Activated CD8-positive, alpha-beta memory T cell treated with anti-CD3 and anti-CD28 coated beads for 1 hour (primary cell): ENCODE results near the gene PANK1.
"Not testable (repeated sequence)": the region's sequence is repeated elsewhere in the genome, so short reads cannot be mapped to it uniquely, and the experiment has no call there.

Experiments
- DNase-seq, 2 donors: peaks; one replicate each; pipeline ENCODE4 v3.0.0-alpha.2; 2020; ENCODE audit warnings: low read depth in 1 of 2; ENCODE audit errors: extremely low read depth in 1 of 2

PANK1 gene

DNA sequence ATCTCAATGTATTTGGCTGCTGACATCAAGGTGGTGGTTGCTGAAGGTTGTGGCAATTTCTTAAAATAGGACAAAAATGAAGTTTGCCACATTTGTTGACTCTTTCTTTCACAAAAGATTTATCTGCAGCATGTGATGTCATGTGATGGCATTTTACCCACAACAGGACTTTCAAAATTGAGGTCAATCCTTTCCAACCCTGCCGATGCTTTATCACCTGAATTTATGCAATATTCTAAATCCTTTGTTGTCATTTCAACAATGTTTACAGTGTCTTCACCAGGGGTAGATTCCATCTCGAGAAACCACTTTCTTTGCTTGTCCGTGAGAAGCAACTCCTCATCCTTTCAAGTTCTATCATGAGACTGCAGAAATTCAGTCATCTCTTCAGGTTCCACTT, 69.0 kb downstream of the PANK1 start:
- no peak for DNase-seq

DNA sequence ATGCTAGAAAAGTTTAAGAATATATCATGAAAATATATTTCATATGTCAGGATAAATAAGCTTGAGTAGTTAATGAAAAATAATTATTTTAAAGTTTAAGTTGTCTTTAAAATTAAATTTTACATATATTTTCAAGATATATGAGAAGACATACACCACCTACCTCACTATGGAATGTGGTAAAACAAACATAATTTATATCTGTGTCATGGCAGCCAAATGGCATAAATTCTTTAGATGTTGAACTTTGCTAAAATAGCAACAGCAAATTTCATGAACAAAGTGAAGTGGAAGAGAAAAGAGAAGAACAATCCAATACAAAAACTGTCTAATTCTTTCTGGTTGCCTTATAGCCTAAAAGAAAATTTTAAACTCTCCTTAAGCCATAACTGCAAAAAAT, 70.0 kb downstream of the PANK1 start:
- DNase-seq: no peak

DNA sequence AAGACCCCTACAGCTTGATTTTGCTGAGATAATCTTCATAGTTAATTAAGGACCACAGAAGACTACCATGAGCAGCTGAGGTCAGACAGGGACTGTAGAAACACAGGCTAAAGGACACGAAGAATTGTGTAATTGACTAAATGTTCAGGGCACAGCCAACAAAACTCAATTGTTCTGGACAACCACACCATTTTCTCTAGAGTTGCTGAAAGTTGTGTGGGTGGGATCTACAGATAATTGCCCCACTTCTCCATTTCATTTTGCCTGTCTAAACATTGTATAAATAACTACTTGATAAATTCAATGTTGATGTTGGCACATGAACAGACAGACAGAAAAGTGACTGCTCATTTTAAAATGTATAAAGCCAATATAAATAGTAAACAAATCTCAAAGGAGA, 70.7 kb downstream of the PANK1 start:
- no peak for DNase-seq

DNA sequence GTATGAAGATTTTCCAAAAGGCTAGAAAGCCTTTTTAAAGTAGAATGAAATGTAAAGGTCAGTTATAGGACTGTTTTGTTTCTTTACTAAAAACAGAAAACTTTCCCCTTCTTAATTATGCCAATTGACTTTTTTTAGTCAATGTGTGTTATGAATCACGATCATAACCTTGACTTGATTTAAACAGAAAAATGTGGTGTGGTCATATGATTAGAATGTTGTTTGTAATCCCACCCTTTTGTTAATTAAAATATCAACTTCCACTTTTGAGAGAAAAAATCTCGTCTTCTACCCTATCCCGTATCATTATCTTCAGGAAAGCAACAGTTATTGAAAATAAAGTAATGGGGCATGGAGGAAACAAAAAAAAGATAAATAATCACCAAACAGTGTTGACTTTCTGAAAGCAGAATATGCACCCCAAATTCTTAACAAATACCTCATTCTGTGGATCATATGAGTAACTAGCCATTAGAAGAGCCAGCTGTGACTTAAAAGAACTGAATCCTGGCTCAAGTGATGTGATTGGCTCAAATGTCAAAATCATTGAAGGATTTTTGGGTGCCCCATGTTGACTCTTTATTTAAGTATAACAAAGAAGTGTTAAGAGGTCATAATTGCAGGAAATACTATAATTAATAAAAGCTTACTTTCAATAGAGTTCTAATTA, 77.3 kb downstream of the PANK1 start:
- DNase-seq: no peak

DNA sequence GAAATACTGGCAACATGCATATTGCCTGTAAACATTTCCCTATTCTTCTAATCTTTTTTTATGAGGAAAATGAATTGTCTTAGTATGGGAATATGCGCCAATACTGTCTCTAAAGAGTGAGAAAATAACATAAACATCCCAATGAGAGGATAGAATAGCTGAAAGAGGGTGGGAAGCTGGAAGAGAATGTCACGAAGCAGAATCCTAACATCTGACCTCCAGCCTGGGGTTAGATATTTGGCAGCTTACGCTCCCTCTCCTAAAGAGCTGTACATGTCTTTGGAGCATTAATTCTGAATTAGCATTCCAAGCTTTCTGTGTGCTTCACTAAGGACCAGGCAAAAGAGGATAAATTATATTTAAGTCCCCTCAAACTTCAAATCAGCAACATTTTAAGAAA, 78.0 kb downstream of the PANK1 start:
- DNase-seq: no peak

DNA sequence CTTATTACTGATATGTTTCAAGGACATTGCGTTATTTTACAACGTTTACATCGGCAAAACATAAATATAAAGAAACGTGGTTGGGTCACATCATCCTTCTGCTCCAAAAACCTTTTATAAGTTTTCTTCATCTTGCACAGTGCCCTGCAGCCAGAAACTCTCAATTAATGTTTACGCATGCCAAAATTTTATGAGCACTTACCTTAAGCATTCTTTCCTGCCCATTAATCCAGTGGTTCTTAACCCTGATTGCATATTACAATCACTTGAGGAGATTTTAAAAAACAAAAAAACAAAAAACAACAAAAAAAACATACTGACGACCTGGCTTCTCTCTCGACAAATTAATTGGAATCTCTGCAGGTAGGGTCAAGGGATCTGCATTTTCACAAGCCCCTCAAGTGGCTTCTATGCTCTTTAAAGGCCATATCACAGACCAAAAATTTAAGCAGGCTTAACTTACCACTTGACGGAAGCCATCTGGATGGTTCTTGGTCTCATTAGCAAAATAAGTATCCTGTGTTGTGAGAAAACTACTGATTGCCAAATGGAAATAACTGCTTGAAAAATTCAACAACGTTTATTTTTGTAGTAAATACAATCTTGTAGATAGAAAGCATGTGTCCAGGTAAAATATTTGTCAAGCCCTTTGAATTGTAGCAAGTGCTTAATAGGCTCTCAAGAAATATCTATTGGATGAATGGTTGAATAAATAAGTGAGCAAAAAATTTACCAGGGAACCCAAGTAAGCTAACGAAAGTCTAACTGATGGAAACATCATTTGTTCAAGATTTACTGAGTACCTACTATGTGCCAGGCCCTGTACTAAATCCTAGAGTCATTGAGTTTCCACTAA, 78.7 kb downstream of the PANK1 start:
- no peak for DNase-seq

DNA sequence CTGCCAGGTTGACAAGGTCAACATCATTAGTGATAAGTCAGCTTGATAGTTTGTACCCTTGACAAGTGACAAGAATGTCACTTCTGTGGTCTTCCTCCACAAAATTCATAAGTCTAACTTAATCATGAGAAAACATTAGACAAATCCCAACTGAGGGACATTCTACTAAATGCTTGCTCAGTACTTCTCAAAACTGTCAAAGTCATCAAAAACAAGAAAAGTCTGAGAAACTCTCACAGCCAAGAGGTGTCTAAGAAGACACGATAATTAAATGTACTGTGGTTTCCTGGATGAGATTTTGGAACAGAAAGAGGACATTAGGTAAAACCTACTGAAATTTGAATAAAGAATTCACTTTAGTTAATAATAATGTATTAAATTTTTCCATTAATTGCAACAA, 79.9 kb downstream of the PANK1 start:
- no peak for DNase-seq

DNA sequence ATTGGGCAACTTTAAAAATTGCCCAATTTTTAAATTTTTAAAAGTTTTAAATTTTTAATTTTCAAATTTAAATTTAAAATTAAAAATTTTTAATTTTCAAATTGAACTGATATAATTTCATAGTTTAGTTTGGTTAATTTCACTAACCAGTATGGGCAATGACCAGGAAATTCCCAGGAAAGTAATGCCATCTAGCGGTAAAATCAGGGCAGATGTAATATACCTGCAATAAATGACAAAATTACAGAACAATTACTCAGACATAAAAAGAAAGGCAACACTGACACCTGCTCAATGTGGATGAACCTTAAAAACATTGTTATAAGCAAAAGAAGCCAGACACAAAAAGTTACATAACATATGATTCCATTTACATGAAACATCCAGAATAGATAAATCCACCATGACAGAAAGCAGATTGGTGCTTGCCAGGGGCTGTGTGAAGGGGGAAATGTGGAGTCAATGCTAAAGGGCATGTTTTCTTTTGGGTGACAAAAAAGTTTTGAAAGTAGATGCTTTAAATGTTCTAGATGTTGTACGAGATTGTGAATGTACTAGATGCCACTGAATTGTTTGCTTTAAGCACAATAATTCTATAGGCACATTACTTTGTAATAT, 81.1 kb downstream of the PANK1 start:
- no peak for DNase-seq

DNA sequence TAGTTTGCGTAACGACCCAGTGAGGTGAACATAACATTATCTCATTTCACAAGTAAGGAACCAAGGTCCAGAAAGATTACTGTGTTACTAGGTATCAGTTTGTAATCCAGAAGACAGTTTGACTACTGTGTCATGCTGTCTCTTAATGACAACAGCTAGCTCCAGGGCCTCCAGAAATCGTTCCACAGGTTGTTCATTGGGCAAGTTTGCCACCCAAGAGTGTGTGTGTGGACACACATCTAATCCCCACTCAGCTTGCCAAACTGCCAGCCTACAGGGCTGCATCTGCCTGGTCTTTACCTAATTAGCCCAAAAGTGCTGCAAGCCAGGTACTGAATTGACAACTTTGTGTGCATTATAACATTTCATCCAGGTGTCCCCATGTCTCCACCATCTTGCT, 81.7 kb downstream of the PANK1 start:
- no peak for DNase-seq

DNA sequence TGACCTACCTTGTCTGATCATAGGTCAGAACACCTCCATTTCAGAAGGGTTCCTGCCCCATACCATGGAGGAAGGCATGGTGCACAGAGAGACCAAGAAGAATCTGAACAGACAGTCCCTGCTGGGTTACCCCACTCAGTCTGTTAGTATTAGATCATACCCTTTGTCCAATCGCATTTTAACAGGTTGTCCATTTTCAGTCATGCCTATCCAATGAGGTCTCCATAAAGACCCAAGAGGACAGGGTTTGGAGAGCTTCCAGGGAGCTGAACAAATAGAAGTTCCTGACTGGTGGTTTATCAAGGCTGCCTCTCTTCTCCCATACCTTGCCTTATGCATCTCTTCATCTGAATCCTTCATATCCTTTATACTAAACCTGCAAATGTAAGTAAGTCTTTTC, 88.4 kb downstream of the PANK1 start:
- no peak for DNase-seq

DNA sequence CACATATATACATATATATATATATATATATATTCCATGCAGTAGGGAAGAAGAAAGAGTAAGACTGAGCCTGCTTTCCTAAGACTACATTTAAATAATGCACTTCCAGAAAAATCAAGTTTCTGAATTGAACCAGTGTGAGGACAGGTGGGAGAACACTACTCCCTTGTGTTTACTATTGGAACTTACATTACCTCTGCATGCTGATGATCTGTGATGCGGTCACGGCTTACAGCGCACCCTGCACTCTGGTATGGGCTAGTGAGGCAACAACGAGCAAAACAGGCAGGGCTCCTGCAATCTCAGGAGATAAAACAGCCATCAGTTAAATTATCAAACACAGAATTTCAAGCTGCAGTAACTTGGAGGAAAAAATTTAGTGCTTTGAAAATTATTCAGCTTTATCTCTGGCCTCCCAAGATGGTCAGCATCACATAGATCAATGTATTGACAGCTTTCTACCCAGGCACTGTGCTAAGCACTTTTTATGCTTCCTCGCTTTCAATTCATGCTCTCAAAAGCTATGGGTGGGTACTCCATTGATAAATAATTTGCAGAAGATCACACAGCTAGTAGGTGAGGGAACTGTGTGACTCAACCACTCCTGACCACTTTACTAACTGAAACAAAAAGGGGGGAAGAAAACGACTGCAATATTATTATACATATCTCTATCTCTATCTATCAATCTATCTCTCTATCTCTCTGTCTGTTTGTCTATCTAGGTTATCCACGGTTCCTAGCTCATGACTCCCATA, 89.2 kb downstream of the PANK1 start:
- no peak for DNase-seq

DNA sequence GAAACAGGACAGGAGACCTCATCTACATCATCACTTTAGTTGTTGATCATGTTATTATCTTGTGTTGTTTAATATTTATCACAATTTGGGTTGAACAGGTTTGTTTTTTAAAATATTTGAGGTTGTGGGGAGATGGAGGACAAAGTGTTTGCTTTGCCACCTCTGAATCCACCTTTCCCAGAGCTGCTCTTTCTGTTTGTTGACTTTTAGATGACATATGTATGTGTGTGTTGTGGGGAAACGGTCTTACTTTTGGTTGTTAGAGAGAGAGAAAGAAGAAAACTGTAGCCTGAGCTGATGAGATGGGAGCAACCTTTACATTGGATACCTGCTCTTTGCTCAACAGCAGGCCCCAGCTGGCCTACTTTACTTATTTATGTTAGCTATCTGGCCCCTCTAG, 90.6 kb downstream of the PANK1 start:
- DNase-seq: no peak

DNA sequence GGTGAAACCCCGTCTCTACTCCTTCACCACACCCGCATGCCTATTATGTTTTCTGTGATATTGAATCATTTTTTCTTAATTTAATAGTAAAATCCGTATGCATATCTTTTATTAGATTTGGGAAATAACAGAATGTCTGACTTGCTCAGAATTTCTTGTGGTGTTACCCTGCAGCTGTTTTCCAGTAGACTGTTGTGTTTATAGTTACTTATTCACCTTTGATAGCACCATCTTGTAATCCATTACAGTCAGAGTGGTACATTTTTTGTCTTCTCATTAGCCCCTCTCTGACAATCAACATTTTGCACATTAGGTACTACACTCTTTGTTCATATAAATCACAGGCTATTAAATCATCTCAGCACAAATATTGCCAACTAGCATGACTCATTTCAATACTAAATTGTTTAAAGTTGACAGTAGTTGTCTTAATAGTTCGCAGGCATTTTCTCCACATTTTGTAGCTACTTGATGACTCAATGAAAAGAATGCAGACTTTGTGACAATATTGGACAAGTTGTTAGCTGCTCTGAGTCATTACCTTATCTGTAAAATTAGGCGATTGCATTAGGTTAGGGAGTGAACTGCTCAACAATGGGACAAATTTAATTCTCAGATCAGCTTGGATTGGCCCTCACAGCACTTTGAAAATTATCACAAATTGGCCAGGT, 91.8 kb downstream of the PANK1 start:
- DNase-seq: no peak

DNA sequence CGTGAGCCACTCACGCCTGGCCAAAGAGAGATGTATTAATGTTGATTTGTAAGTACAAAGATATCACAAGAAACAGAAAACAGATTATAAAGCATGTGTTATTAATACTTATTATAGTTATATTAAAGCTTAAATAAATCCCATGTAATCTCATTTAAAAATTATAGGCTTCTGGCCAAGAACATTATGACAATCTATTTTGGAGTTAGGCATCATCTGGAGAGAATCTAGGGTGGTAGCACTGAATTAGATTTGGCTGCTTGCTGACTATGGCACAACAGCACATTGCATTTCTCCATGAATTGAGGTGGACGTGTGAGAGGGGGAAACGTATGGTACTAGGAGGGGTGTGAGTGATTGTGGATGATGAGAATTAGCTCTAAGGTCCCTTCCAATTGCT, 92.8 kb downstream of the PANK1 start:
- DNase-seq: no peak

DNA sequence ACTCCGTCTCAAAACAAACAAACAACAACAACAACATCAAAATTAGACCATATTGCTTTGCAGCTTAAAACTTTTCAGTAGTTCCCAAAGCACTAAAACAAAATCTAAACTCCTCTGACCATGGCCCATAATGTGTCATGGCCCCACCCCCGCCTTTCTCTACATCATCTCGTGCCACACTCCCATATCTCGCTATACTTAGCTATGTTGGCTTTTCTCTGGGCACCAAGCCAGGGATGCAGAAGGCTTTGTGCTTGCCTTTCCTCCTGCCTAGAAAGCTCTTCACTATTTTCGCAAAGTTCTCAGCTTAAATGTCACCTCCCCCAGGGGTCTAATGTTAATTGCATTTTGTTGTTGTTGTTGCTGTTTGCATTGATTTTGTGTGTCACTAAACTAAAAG, 94.5 kb downstream of the PANK1 start:
- no peak for DNase-seq

DNA sequence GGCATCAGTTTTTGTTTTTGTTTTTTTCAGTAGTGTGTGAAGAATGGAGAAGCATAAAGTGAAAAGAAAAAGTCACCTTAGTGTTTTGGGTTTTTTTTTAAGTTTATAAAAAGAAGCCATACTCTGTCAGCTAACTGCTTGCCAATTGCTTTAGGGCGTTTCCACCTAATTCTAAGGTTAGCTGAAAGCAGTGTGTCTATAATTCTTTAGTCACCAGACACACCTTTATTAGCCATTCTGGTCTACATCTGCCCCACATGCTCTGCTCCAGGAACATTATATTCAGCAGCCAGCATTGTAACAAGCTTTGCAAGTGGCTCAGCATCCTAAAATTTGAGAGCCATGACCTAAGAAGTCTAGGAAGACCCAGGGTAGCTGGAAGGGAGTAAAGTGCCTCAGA, 95.5 kb downstream of the PANK1 start:
- DNase-seq: no peak

DNA sequence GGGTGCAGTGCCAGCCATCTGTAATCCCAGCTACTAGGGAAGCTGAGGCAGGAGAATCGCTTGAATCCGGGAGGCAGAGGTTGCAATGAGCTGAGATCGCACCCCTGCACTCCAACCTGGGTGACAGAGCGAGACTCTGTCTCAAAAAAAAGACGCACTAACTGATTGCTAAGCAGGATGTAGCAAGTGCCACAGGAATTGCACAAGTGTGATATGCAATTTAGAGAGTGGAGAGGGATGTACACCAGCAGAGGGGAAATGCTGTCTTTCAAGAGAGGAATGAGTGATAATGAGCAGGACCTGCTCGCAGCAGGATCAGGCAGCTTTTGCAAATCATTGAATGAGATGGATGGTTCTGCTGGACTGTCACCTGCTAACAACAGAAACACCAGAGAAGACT, 96.4 kb downstream of the PANK1 start:
- no peak for DNase-seq

DNA sequence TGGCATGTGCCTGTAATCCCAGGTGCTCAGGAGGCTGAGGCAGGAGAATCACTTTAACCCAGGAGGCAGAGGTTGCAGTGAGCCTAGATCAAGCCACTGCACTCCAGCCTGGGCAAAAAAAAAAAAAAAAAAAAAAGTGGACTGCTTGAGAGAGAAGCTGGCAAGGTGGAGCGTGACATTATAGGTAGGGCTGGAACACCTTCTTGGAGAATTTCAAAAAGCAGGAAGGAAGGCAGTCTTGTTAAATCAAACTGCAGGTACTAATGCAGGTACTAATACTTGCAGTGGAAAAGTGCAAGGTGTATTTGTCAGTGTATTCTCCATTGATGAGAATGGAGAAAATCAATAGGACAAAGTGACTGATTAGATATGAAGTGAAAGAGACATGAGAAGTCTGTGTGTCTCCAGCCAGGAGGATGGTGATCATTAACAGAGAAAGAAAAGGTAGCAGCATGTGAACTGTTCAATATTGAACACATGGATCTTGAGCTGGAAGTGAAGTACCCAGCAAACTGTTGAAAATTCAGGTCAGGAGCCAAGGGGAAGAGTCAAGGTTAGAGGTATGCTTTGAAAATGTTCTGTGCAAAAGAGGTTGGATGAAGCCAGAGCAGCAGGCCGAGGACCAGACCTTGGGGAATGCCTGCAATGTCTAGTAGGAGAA, 97.1 kb downstream of the PANK1 start:
- DNase-seq: no peak

DNA sequence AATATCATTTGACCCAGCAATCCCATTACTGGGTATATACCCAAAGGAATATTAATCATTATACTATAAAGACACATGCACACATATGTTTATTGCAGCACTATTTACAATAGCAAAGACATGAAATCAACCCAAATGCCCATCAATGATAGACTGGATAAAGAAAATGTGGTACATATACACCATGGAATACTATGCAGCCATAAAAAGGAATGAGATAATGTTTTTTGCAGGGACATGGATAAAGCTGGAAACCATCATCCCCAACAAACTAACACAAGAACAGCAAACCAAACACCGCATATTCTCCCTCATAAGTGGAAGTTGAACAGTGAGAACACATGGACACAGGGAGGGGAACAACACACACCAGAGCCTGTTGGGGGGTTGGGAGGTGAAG, 98.4 kb downstream of the PANK1 start:
- not testable (repeated sequence) for DNase-seq

DNA sequence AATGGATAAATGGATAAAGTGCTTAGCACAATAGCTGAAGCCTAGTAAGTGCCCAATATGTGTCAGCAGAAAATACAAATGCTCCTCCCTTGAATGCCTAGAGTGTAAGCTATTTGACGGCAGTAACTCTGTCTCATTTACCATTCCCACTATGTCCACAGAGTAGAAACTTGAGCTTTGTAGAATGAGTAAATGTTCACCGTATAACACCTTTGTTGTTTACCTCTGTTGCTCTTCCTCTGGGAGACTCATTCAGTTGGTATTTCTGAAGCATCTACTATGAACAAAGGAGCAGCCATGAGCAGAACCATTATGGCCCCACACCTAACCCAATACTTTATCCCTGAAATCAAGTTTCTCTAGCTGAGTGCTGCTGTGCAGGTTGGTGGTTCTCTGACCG, 101.2 kb downstream of the PANK1 start:
- DNase-seq: no peak
